Stimulated activated CD4-positive, alpha-beta T cell treated with anti-CD3 and anti-CD28 coated beads, Interleukin-2, amount 100 ng/mL, for 48 hours (primary cell): ENCODE data around the gene CYBA.

Source experiments
- DNase-seq, 2 donors: peaks; one replicate each; pipeline ENCODE4 v3.0.0-alpha.2; 2020

CYBA gene

GRCh38 chr16:88659160-88659559 is 8.3 kb upstream of the CYBA start:
- no peak for DNase-seq

- DNase-seq: no peak
These were observed 7.9 kb upstream of the CYBA start for GRCh38 chr16:88658714-88659113.

- no peak for DNase-seq
These were observed 6.5 kb upstream of the CYBA start for GRCh38 chr16:88657371-88657770.

- no peak for DNase-seq
These were observed 5.6 kb upstream of the CYBA start for GRCh38 chr16:88656291-88656980.

DNA sequence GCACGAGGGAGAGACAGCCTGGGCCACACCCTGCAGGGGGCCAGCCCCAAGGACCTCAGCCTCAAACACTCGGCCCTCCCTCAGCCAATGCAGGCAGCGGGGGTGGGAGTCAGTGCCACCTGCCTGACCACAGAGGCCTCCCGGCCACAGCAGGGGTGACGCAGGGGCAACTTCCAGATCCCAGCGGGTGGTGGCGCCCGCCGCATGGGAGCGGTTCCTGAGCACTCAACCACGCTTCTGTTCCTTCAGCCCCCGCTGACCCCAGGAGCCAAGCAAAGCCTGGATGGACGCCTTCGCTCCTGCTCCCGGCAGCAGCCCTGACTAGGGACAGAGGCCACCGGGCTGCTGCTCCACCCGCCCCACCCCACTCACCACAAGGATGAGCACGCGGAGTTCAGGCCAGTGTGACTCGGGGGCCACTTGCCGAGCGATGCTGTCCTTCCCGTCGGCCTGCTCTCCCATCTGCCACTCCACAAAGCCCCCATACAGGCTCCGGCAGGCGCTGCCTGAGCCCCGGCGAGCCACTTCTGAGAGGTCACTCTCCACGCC is 5.0 kb upstream of the CYBA start:
- DNase-seq: no peak

DNA sequence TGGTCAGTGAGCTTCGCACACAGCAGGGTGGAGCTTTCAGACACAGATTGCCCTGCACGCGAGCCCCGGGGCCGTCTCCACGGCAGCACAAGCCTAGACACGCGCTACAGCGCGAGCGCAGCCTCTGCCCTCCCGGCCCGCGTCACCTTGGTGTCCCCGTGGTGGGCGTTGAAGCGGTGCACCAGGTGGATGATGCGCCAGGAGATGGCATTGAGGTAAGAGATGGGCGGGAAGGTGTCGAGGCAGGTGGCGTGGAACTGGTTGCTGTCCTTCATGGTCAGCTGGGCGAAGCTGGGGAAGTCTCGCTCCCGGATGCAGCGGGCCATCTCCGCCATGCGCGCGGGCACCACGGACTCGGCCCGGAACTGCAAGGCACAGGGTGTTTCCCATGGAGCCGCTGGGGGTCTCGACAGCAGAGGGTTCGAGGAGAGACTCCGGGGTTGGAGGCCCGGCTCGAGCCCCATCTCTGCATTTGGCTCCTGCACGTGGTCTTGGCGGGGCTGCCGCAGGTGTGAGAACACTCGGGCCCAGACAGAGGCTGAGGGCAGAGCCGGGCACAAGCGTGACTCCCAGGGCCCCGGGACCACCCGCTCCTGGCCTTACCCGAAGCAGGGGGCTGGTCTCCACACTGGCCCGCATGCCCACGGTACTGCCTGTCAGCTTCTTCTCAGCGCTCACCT is 4.3 kb upstream of the CYBA start:
- DNase-seq: no peak

GRCh38 chr16:88654363-88655052 is 3.7 kb upstream of the CYBA start:
- DNase-seq: no peak

- DNase-seq: no peak
These were observed 2.9 kb upstream of the CYBA start for GRCh38 chr16:88653596-88654362.

- DNase-seq: no peak
These were observed 2.2 kb upstream of the CYBA start for GRCh38 chr16:88653101-88653500.

DNA sequence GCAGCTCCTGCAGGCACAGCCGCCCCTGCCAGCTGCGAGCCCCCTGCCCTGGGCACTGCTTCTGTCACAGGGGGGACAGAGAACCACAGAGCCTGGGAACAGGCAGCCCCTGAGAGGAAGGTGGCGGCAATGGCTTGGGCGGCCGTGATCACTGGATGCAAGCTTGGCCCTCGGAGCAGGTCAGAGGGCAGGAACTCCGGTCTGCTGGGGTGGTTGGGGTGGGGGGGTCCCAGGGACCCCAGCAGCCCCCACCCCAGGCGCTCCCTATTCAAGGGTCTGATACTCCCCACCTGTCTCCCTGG is 1.9 kb upstream of the CYBA start:
- no peak for DNase-seq

DNA sequence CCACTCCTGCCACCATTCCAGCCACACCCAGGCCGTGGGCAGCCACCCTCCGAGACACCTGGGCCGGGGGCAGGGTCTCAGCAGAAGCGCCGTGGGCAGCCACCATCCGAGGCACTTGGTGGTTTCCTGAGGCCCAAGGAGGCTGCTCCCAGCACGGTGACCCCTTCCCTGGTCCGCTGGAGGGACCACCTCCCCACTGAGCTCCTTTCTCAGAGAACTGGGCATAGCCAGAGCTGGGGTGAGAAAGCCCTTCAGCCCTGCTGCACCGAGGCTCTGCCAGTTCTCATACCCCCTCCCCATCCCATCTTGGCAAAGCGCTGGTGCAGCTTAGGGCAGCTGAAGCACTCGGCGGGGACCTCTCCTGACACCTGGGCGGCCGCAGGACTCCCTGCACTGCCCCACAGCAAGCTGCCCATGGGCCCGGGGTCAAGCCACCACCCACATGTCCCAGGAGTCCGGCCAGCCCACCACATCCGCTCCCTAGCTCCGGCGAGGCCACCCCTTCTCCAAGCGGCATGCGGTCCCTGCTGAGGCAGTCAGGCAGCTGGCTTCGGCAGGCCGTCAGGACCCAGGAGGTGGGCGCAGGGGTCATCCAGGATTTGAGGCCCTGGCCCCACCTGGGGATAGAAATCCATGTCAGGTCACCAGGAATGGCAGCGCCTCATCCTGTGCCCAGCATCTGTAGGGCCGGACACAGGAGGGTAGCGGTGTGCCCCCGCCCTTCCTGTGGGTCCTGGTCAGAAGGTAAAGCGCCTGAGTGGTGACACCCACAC is 1.3 kb upstream of the CYBA start:
- no peak for DNase-seq

GRCh38 chr16:88651276-88651988 is 579 bp upstream of the CYBA start:
- peak; percentile 60 to 65 for DNase-seq

DNA sequence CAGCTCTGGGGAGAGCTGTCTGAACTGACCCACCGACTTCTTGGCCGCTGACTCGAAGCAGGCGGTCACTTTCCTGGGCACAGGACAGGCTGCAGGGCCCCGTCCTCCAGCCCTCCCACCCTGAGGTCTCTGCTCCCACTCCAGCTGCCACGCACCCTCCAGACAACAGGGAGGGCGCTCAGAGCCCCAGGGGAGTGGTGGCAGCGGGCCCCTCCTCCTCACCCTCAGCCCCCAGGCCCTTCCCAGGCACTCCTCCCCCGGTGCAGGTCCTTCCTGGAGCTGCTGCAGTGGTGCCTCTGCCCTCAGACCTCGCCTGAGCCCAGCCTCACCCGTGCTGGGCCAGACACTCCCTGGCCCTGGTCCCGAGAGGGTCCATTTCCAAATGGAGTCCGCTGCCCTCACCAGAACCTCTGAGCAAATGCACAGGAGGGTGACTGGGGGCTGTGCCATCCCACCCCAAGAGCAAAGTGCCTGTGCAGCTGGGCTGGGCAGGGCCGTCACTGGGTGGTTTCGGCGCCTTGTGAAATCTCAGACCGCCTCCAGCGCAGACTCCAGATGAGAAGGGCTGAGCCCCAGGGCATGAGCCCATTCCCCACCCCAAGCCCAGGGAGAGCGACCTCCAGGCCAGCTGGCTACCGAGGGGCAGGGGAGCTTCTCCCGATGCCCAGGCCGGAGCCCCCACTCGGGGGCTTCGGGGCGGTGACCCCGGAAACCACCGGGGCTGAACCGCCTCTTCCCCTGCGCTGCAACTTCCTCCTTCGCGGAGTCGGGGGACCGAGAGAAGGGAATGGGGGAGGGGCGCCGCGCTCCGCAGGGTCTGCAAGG is 717 bp downstream of the CYBA start:
- no peak for DNase-seq

DNA sequence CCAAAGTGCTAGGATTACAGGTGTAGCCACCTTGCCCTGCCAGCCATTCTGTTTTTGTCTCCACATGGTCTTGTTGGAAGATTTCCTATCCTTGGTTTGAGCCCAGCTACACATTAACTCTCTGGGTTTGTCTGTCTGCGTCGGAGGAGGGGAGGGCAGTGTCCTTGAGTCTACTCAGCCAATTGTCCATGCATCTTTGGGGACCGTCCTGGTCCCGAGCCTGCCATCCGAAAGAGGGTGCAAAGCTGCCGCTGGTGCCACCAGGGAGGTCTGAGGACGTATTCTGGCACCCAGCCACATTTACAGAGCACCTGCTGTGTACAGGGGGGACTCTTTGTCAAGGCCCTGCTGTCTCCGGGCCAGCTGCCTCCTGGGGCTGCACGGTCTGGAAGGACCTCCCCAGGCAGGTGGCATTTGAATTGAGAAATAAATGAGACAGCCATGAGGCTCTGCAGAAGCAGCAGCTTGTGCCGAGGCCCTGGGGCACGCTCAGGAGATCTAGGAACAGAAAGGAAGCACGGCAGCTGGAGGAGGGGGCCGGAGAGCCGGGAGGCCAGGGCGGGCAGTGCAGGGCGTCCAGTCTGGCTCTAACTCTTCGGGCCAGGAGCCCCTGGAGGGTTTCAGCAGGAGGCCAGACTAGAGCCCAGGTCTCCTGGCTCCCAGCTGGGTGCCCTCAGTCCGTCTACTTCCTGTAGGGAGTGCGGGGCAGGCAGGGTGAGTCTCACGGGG is 1.5 kb downstream of the CYBA start:
- no peak for DNase-seq

- no peak for DNase-seq
These were observed 3.4 kb downstream of the CYBA start for GRCh38 chr16:88647178-88648070.

DNA sequence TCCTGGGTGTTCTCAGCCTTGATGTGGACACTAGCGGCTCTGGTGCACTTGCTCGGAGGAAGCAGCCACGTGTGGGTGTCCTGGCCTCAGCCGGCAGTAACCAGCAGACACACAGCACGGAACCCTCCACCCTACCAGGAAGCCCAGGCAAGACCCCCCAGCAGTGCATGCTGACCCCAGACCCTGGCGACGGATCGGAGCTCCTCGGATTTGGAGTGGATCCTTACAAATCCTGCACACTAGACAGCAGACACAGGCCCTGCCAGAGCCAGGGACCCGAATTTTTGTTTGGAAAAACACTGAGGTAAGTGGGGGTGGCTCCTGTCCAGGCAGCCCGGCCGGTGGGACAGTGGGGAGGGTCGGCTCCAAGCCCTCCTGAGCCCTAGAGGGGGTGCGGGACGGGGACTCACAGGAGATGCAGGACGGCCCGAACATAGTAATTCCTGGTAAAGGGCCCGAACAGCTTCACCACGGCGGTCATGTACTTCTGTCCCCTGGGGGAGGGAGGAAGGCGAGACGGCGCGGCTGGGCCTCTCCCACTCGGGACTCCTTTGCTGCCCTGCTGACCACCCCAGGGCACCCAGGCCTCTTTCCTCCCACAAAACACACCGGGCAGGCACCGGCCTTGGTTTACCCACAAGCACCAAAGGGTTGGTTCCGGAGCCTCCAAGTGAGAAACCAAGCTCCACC is 4.4 kb downstream of the CYBA start:
- DNase-seq: no peak

DNA sequence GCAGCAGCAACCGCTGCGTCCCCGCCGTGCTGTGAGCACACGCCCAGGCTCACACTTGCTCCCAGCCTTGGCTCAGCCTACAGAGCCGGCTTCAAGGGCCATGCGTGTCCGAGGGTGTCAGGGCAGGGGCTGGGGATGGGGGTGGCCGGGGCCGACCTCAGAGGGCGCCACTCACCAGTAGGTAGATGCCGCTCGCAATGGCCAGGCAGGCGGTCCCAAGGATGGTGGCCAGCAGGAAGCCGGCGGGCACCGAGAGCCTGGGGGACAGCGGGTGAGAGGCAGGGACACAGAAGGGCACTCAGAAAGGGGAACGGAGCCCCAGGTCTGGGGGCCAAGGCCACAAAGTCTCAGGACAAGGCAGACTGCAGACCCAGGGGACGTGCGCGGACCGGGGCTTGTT is 4.9 kb downstream of the CYBA start:
- DNase-seq: no peak

- DNase-seq: no peak
These were observed 5.4 kb downstream of the CYBA start for GRCh38 chr16:88645455-88645854.

DNA sequence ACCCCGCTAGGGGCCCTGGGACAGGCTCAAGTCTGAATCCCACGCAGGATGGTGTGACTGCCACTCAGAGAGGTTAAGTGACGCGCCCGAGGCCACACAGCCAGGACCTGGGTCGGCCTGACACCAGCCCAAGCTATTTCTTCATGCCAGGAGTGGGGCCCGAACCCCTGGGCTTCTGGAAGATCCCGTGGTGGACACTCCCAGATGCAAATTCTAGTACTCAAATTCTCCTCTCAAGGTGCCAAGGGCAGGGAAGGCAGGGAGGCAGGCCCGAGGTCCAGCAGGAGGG is 7.3 kb downstream of the CYBA start:
- DNase-seq: no peak
